Loucy (cell line): ENCODE measurements around the gene HSF5.
"Not testable (repeated sequence)": the region's sequence is repeated elsewhere in the genome, so short reads cannot be mapped to it uniquely, and the experiment has no call there.

Experiments used
- CTCF ChIP-seq: fragments of 200-600 bp; sonication (generic); conservative IDR thresholded peaks from 2 replicates; pipeline ENCODE4 v1.5.1; 2014; ENCODE audit warnings: mild to moderate bottlenecking, antibody characterized with exemption, low read length
- EZH2phosphoT487 ChIP-seq: fragments of 200-600 bp; IDR thresholded peaks from 2 replicates; pipeline ENCODE4 v1.6.1; 2018; ENCODE audit warnings: antibody characterized with exemption, mild to moderate bottlenecking, moderate library complexity, borderline replicate concordance

GRCh38 chr17:58481798-58482197 is 6.4 kb downstream of the HSF5 start:
- TF ChIP-seq EZH2phosphoT487, CTCF: not testable (repeated sequence)
